ENCODE results near the gene REEP1. TPM values are rescaled to one million over a fixed set of nuclear protein-coding genes. Genes with fewer than 3 reads are reported as not detected.

The REEP1 gene
- total RNA-seq, 1 experiment from 2014 or later = 0.31 TPM

DNA sequence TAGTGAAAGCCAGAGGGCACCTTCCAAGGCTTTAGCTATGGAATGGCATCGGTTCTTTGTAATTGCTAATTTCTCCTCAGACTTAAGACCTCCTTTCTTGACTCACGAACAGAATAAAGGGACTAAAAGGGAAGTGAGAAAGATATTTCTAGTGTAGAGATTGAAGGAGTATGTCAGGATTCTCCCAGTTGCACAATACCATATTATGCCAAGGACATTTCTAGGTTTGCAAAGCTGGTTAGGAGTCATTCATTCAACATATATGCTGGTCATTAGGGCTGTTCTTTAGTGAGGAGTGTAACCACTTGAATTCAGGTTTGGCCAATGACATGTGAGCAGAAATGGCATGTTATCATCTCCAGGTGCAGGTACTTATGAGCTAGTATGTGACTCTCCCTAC lies 7.4 kb downstream of the REEP1 start:
- H3K27me3 ChIP-seq (ENCODE audit: insufficient read depth, low read depth) = peaks cover 74% of the 10 kb centered on the region
- no peak overlapping the region for H3K4me3 ChIP-seq
- no peaks in the 10 kb centered on the region for H4K20me1 ChIP-seq (ENCODE audit: insufficient read depth)
- H3K36me3 ChIP-seq (ENCODE audit: low read depth) = no peaks in the 10 kb centered on the region
- intact Hi-C loops (cut with micrococcal nuclease; ENCODE audit: unreplicated experiment) = no loop called here
- H3F3A ChIP-seq (ENCODE audit: insufficient read depth, low read depth) = no peaks in the 10 kb centered on the region
- H3K9me3 ChIP-seq (ENCODE audit: insufficient read depth, low read depth) = no peaks in the 10 kb centered on the region
- BruUV-seq (replicated peaks) = no TSS peak
- ChIA-PET POLR2A (ENCODE audit: unreplicated experiment) (interaction anchor here (0.6 kb wide), 1 partner anchor 39 kb away, joined by 5 read pairs; no protein-coding TSS in a partner anchor), CTCF (no interaction called here)
- no peak overlapping the region for H2AFZ ChIP-seq
- TF ChIP-seq, protein P1, sequence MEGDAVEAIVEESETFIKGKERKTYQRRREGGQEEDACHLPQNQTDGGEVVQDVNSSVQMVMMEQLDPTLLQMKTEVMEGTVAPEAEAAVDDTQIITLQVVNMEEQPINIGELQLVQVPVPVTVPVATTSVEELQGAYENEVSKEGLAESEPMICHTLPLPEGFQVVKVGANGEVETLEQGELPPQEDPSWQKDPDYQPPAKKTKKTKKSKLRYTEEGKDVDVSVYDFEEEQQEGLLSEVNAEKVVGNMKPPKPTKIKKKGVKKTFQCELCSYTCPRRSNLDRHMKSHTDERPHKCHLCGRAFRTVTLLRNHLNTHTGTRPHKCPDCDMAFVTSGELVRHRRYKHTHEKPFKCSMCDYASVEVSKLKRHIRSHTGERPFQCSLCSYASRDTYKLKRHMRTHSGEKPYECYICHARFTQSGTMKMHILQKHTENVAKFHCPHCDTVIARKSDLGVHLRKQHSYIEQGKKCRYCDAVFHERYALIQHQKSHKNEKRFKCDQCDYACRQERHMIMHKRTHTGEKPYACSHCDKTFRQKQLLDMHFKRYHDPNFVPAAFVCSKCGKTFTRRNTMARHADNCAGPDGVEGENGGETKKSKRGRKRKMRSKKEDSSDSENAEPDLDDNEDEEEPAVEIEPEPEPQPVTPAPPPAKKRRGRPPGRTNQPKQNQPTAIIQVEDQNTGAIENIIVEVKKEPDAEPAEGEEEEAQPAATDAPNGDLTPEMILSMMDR (conservative IDR thresholded peaks at IDR 0.05) = no peak
- TF ChIP-seq EZH2 (IDR thresholded peaks at IDR 0.05; ENCODE audit: low read depth) = no peak
- H3K4me1 ChIP-seq (replicated peaks; ENCODE audit: insufficient read depth) = no peaks in the 10 kb centered on the region
- no peak for DNase-seq
- H3K4me2 ChIP-seq = no peak overlapping the region
- H3K79me2 ChIP-seq (ENCODE audit: low read depth) = no peaks in the 10 kb centered on the region
- H3K27ac ChIP-seq = no peak overlapping the region
- no peaks in the 10 kb centered on the region for H3K9me2 ChIP-seq (ENCODE audit: insufficient read depth)

DNA sequence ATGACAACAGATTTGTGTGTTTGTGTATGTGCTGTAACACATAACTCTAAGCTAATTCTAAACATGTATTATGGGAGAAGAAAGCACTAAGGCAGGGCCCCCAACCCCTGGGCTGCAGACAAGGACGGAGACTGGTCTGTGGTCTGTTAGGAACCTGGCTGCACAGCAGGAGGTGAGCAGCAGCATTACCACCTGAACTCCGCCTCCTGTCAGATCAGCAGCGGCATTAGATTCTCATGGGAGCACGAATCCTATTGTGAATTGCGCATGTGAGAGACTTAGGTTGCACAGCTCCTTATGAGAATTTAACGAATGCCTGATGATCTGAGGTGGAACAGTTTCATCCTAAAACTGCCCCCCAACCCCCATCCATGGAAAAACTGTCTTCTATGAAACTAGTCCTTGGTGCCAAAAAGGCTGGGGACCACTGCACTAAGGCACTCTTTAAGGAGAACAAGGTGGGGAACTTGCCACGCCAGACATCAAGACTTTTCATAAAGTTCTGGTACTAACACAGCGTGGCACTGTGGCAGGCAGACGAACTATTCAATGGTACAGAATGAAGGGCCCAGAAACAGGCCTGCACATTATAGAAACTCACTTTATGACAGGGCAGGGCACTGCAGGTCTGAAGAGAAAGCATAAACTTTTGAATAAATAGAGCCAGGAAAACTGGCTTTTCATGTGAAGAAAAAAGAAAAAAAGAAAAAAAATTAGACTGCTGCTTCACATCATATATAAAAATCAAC lies 14.0 kb downstream of the REEP1 start:
- BruUV-seq (replicated peaks) = no TSS peak
- H3K4me2 ChIP-seq = no peak overlapping the region
- ChIA-PET POLR2A (ENCODE audit: unreplicated experiment) (no interaction called here), CTCF (no interaction called here)
- H3K27me3 ChIP-seq (ENCODE audit: insufficient read depth, low read depth) = peaks cover 41% of the 10 kb centered on the region
- no peak for DNase-seq
- no peak overlapping the region for H2AFZ ChIP-seq
- no peaks in the 10 kb centered on the region for H3K9me2 ChIP-seq (ENCODE audit: insufficient read depth)
- H3K36me3 ChIP-seq (ENCODE audit: low read depth) = no peaks in the 10 kb centered on the region
- H3K4me3 ChIP-seq = no peak overlapping the region
- H3K9me3 ChIP-seq (ENCODE audit: insufficient read depth, low read depth) = no peaks in the 10 kb centered on the region
- no peaks in the 10 kb centered on the region for H3F3A ChIP-seq (ENCODE audit: insufficient read depth, low read depth)
- intact Hi-C loops (cut with micrococcal nuclease; ENCODE audit: unreplicated experiment) = no loop called here
- H3K4me1 ChIP-seq (replicated peaks; ENCODE audit: insufficient read depth) = no peaks in the 10 kb centered on the region
- H3K79me2 ChIP-seq (ENCODE audit: low read depth) = no peaks in the 10 kb centered on the region
- TF ChIP-seq, protein P1 (conservative IDR thresholded peaks at IDR 0.05) = no peak
- TF ChIP-seq EZH2 (IDR thresholded peaks at IDR 0.05; ENCODE audit: low read depth) = no peak
- H4K20me1 ChIP-seq (ENCODE audit: insufficient read depth) = no peaks in the 10 kb centered on the region
- H3K27ac ChIP-seq = no peak overlapping the region

DNA sequence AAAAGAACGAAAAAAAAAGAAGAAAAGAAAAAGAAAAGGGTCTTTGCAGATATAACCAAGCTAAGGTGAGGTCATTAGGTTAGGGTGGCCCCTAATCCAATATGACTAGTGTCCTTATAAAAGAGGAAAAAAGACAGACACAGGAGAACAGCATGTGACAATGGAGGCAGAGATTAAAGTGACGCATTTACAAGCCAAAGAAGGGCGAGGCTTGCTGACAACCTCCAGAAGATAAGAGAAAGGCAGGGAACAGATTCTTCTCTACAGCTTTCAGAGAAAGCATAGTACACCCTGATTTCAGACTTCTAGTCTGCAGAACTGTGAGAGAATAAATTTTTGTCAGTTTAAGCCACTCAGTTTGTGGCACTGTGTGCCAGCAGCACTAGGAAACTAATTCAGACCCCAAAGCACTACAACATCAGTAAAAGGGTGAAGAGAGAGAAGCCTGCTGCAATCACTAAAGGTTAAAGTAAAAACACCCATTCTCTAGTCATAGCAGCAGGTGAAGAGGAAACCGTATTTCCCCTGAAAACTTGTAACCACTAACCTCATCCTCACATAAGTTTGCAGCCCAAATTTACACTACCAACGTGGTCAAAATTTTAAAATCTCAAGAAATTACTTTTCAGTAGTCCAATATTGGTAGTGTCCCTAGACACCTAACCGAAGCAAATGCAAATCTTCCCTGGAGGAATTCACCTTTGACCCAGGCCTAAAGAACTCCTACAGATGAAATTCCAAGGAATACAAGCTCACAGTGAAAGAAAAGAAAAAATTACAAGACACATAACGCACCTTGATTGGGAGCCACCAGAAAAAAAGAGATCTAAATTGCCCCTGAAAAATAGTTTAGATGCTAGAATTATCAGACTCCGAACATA lies 17.5 kb downstream of the REEP1 start:
- DNase-seq = no peak
- Histone ChIP-seq H3K79me2 (ENCODE audit: low read depth) (no peaks in the 10 kb centered on the region), H3F3A (ENCODE audit: insufficient read depth, low read depth) (no peaks in the 10 kb centered on the region), H3K4me3 (no peak overlapping the region), H3K9me3 (ENCODE audit: insufficient read depth, low read depth) (no peaks in the 10 kb centered on the region), H4K20me1 (ENCODE audit: insufficient read depth) (no peaks in the 10 kb centered on the region), H3K27me3 (ENCODE audit: insufficient read depth, low read depth) (peaks cover 41% of the 10 kb centered on the region), H3K4me1 (replicated peaks; ENCODE audit: insufficient read depth) (no peaks in the 10 kb centered on the region), H3K9me2 (ENCODE audit: insufficient read depth) (no peaks in the 10 kb centered on the region), H3K36me3 (ENCODE audit: low read depth) (no peaks in the 10 kb centered on the region), H3K27ac (no peak overlapping the region), H3K4me2 (no peak overlapping the region), H2AFZ (no peak overlapping the region)
- intact Hi-C loops (cut with micrococcal nuclease; ENCODE audit: unreplicated experiment) = no loop called here
- no TSS peak for BruUV-seq (replicated peaks)
- POLR2A ChIA-PET (ENCODE audit: unreplicated experiment) = interaction anchor here (0.6 kb wide), 1 partner anchor 296 kb away, joined by 5 read pairs; no protein-coding TSS in a partner anchor
- TF ChIP-seq, protein P1 (conservative IDR thresholded peaks at IDR 0.05) = no peak
- no peak for TF ChIP-seq EZH2 (IDR thresholded peaks at IDR 0.05; ENCODE audit: low read depth)
- CTCF ChIA-PET = no interaction called here

All from PC-9 (cell line).